ENCODE results near the gene PTPRK. TPM values are rescaled to one million over a fixed set of nuclear protein-coding genes. Genes with fewer than 3 reads are reported as not detected.

The PTPRK gene
- total RNA-seq, 4 donors from 2014 or later, result 26.7 to 47.5 (median 41.4) TPM

GRCh38 chr6:128302942-128303341, 217.5 kb downstream of the PTPRK start:
- intact Hi-C loops (cut with DNase I; ENCODE audit: low total_unique reads), result no loop called here
- WGBS, 2 donors, result 95 to 97% methylated on average over 5 of the region's 5 CpGs
- TF ChIP-seq POLR2A (IDR thresholded peaks at IDR 0.05) (no peak), CTCF (IDR thresholded peaks at IDR 0.05) (no peak)

GRCh38 chr6:128295670-128296069, 224.7 kb downstream of the PTPRK start:
- intact Hi-C loops (cut with DNase I; ENCODE audit: low total_unique reads), result no loop called here
- no peak for DNase-seq (ENCODE audit: low spot score in 2 of 2)
- no peak overlapping the region for H3K4me3 ChIP-seq (ENCODE audit: low read depth, poor library complexity, severe bottlenecking)
- TF ChIP-seq CTCF (IDR thresholded peaks at IDR 0.05), result no peak
- no peak for TF ChIP-seq POLR2A (IDR thresholded peaks at IDR 0.05)
- 81 to 93% methylated on average over 2 of the region's 2 CpGs for WGBS, 2 donors

More at GRCh38 chr6:128302942-128303341, 217.5 kb downstream of the PTPRK start:
- DNase-seq (ENCODE audit: low spot score in 2 of 2), result no peak
- H3K4me3 ChIP-seq (ENCODE audit: low read depth, poor library complexity, severe bottlenecking), result no peak overlapping the region

- no peak overlapping the region for H3K4me3 ChIP-seq (ENCODE audit: low read depth, poor library complexity, severe bottlenecking)
- WGBS, 2 donors, result 92 to 97% methylated on average over 2 of the region's 2 CpGs
- intact Hi-C loops (cut with DNase I; ENCODE audit: low total_unique reads), result no loop called here
- no peak for TF ChIP-seq CTCF (IDR thresholded peaks at IDR 0.05)
- TF ChIP-seq POLR2A (IDR thresholded peaks at IDR 0.05), result no peak
- DNase-seq (ENCODE audit: low spot score in 2 of 2), result no peak
Measured at GRCh38 chr6:128290221-128290620, 230.2 kb downstream of the PTPRK start.

GRCh38 chr6:128284128-128284527, 236.3 kb downstream of the PTPRK start:
- no peak overlapping the region for H3K4me3 ChIP-seq (ENCODE audit: low read depth, poor library complexity, severe bottlenecking)
- TF ChIP-seq CTCF (IDR thresholded peaks at IDR 0.05) (no peak), POLR2A (IDR thresholded peaks at IDR 0.05) (no peak)
- WGBS, 2 donors, result 58 to 77% methylated on average over 1 of the region's 1 CpG
- intact Hi-C loops (cut with DNase I; ENCODE audit: low total_unique reads), result no loop called here
- DNase-seq (ENCODE audit: low spot score in 2 of 2), result no peak

GRCh38 chr6:128282961-128283360, 237.4 kb downstream of the PTPRK start:
- intact Hi-C loops (cut with DNase I; ENCODE audit: low total_unique reads), result no loop called here
- no peak overlapping the region for H3K4me3 ChIP-seq (ENCODE audit: low read depth, poor library complexity, severe bottlenecking)
- no peak for TF ChIP-seq POLR2A (IDR thresholded peaks at IDR 0.05)
- TF ChIP-seq CTCF (IDR thresholded peaks at IDR 0.05), result no peak
- no peak for DNase-seq (ENCODE audit: low spot score in 2 of 2)
- WGBS, 2 donors, result 76 to 84% methylated on average over 2 of the region's 2 CpGs

GRCh38 chr6:128280960-128281359, 239.4 kb downstream of the PTPRK start:
- TF ChIP-seq POLR2A (IDR thresholded peaks at IDR 0.05) (no peak), CTCF (IDR thresholded peaks at IDR 0.05) (no peak)
- WGBS, 2 donors, result 99 to 100% methylated on average over 2 of the region's 2 CpGs
- intact Hi-C loops (cut with DNase I; ENCODE audit: low total_unique reads), result no loop called here
- DNase-seq (ENCODE audit: low spot score in 2 of 2), result no peak
- H3K4me3 ChIP-seq (ENCODE audit: low read depth, poor library complexity, severe bottlenecking), result no peak overlapping the region

Measured in lower leg skin (tissue), 4 donors.